ENCODE results near the gene NUDT17. TPM values are rescaled to one million over a fixed set of nuclear protein-coding genes. Genes with fewer than 3 reads are reported as not detected.

NUDT17 gene
- total RNA-seq, 1 experiment from 2014 or later: 4.0 TPM

GRCh38 chr1:145886390-145886789, 41.0 kb downstream of the NUDT17 start:
- no peaks in the 10 kb centered on the region for H3K36me3 Mint-ChIP-seq (ENCODE audit: insufficient read depth in 1 of 3, low read depth in 3 of 3)
- H3K27ac Mint-ChIP-seq: no peak overlapping the region
- Histone ChIP-seq H3K79me2 (ENCODE audit: insufficient read depth, low read length) (no peaks in the 10 kb centered on the region), H3K27me3 (ENCODE audit: insufficient read depth, low read length) (peaks cover 8% of the 10 kb centered on the region; the same call in 1 of the 2 replicates), H2BK120ac (ENCODE audit: low read depth, low read length, poor library complexity, severe bottlenecking) (no peak overlapping the region), H4K20me1 (ENCODE audit: control insufficient read depth, insufficient read depth, insufficient read length) (no peaks in the 10 kb centered on the region), H3K79me1 (ENCODE audit: insufficient read depth, low read depth, low read length, poor library complexity, severe bottlenecking) (no peaks in the 10 kb centered on the region), H3T11ph (ENCODE audit: low read length) (no peak overlapping the region), H4K5ac (ENCODE audit: insufficient read length, low read depth, low read length) (no peak overlapping the region), H3K14ac (ENCODE audit: insufficient read depth, low read length) (no peak overlapping the region), H2BK15ac (ENCODE audit: low read depth, low read length) (no peak overlapping the region), H2AFZ (ENCODE audit: low read length) (no peak overlapping the region), H2BK12ac (ENCODE audit: insufficient read length, low read depth, low read length) (no peak overlapping the region), H3K9me3 (ENCODE audit: control insufficient read depth, low read depth, low read length) (no peaks in the 10 kb centered on the region), H3K23ac (ENCODE audit: insufficient read length, low read depth, low read length) (no peak overlapping the region), H3K4ac (ENCODE audit: low read depth, low read length) (no peak overlapping the region), H3K4me1 (ENCODE audit: insufficient read depth, low read length) (no peaks in the 10 kb centered on the region), H3K56ac (ENCODE audit: insufficient read length, low read depth, low read length) (no peak overlapping the region), H3K27ac (ENCODE audit: insufficient read length, low read depth, low read length) (no peak overlapping the region), H2BK5ac (ENCODE audit: insufficient read length, low read length) (no peak overlapping the region), H3K23me2 (ENCODE audit: insufficient read length, low read depth, low read length, poor library complexity, severe bottlenecking) (peaks cover 7% of the 10 kb centered on the region), H3K18ac (ENCODE audit: insufficient read length, low read depth, low read length) (no peak overlapping the region), H3K9ac (ENCODE audit: extremely low read depth, insufficient read length, low read length) (no peak overlapping the region), H2AK5ac (ENCODE audit: insufficient read length, low read length) (no peak overlapping the region), H3K4me2 (ENCODE audit: insufficient read depth, insufficient read length, low read length) (peak overlapping the region; percentile 15), H4K91ac (ENCODE audit: insufficient read length, low read depth, low read length) (no peak overlapping the region), H2BK20ac (ENCODE audit: low read depth, low read length, poor library complexity, severe bottlenecking) (no peak overlapping the region), H4K8ac (replicated peaks; ENCODE audit: insufficient read length, low read depth, low read length) (no peak overlapping the region)
- no CpG with 5 or more reads among the region's 11 CpGs for WGBS (ENCODE audit: extremely low coverage, insufficient read length, low lambda C conversion rate)
- H3K4me3 Mint-ChIP-seq: peak overlapping the region; percentile 78 to 82
- H3K4me1 Mint-ChIP-seq: peaks cover 23 to 27% of the 10 kb centered on the region in 2 experiments
- H3K27me3 Mint-ChIP-seq (ENCODE audit: low read depth): peaks cover 33% of the 10 kb centered on the region
- no peaks in the 10 kb centered on the region for H3K9me3 Mint-ChIP-seq
- TF ChIP-seq CTCF (conservative IDR thresholded peaks at IDR 0.05): no peak
- no peak for DNase-seq
